22Rv1 (cell line): Measurements from ENCODE around the gene ST7L.

Source experiments
- H3K27ac ChIP-seq: fragments of 450-650 bp; 2 replicates; pipeline ENCODE4 v1.5.1; 2017
- CTCF ChIP-seq: fragments of 450-650 bp; IDR thresholded peaks from 2 replicates; pipeline ENCODE4 v1.5.1; 2017; ENCODE audit warnings: mild to moderate bottlenecking
- ZFX ChIP-seq: fragments of 450-650 bp; IDR thresholded peaks from 2 replicates; pipeline ENCODE4 v1.6.1; 2017; ENCODE audit warnings: antibody characterized with exemption, borderline replicate concordance

ST7L gene

GRCh38 chr1:112505400-112505785 is 113.5 kb downstream of the ST7L start:
- TF ChIP-seq CTCF (no peak), ZFX (no peak)
- H3K27ac ChIP-seq: no peak overlapping the region

- no peak for TF ChIP-seq ZFX
- TF ChIP-seq CTCF: no peak
- no peak overlapping the region for H3K27ac ChIP-seq
These were observed 114.1 kb downstream of the ST7L start for GRCh38 chr1:112504661-112505399.

GRCh38 chr1:112504001-112504660 is 114.8 kb downstream of the ST7L start:
- H3K27ac ChIP-seq: no peak overlapping the region
- TF ChIP-seq CTCF (no peak), ZFX (no peak)

- H3K27ac ChIP-seq: no peak overlapping the region
- TF ChIP-seq CTCF: no peak
- no peak for TF ChIP-seq ZFX
These were observed 116.1 kb downstream of the ST7L start for GRCh38 chr1:112502826-112503225.

- no peak overlapping the region for H3K27ac ChIP-seq
- no peak for TF ChIP-seq ZFX
- peak; percentile 84 for TF ChIP-seq CTCF
These were observed 116.9 kb downstream of the ST7L start for GRCh38 chr1:112501810-112502641.

- no peak overlapping the region for H3K27ac ChIP-seq
- TF ChIP-seq ZFX (no peak), CTCF (no peak)
These were observed 122.7 kb downstream of the ST7L start for GRCh38 chr1:112496290-112496689.

- no peak for TF ChIP-seq ZFX
- no peak for TF ChIP-seq CTCF
- H3K27ac ChIP-seq: no peak overlapping the region
These were observed 125.6 kb downstream of the ST7L start for GRCh38 chr1:112493351-112493750.
